ENCODE results near the gene SCN5A. TPM values are rescaled to one million over a fixed set of nuclear protein-coding genes. Genes with fewer than 3 reads are reported as not detected.

The SCN5A gene
- total and polyA plus RNA-seq, 2 donors (not counting 1 experiment from before 2014, with no cell fraction given) = 0.20 to 0.37 TPM

- Histone ChIP-seq H3K4me2 (replicated peaks; ENCODE audit: low read depth, low read length, poor library complexity, severe bottlenecking) (no peak overlapping the region), H3K27me3 (replicated peaks in 1 of 4; ENCODE audit: control extremely low read depth in 1 of 4, control insufficient read depth in 3 of 4, insufficient read depth in 4 of 4, low read length in 3 of 4) (no peaks in the 10 kb centered on the region), H4K20me1 (ENCODE audit: control insufficient read depth, insufficient read depth, low read length, poor library complexity, severe bottlenecking) (no peaks in the 10 kb centered on the region), H3K27ac (ENCODE audit: low read length in 2 of 2) (no peak overlapping the region), H3K4me3 (ENCODE audit: control extremely low read depth in 1 of 5, extremely low read depth in 1 of 5, insufficient read depth in 1 of 5, low read depth in 2 of 5, low read length in 4 of 5) (no peak overlapping the region), H3K9me3 (ENCODE audit: control extremely low read depth in 1 of 3, control insufficient read depth in 2 of 3, insufficient read depth in 1 of 3, low read length in 2 of 3) (no peaks in the 10 kb centered on the region), H3K36me3 (replicated peaks in 1 of 2; ENCODE audit: control extremely low read depth in 1 of 2, control insufficient read depth in 1 of 2, extremely low read depth in 1 of 2, insufficient read depth in 2 of 2, low read length in 1 of 2) (peaks cover 5 to 28% of the 10 kb centered on the region in 2 experiments), H3K79me2 (ENCODE audit: control insufficient read depth, insufficient read depth, low read length) (no peaks in the 10 kb centered on the region), H2AFZ (ENCODE audit: insufficient read depth, low read depth, low read length, poor library complexity, severe bottlenecking) (no peak overlapping the region), H3K4me1 (ENCODE audit: control insufficient read depth in 2 of 2, insufficient read depth in 2 of 2, low read length in 2 of 2) (no peaks in the 10 kb centered on the region), H3K9ac (ENCODE audit: low read length) (no peak overlapping the region)
- H3K9me3 Mint-ChIP-seq (ENCODE audit: insufficient read depth) = no peaks in the 10 kb centered on the region
- ATAC-seq (ENCODE audit: low read depth) (no peak), DNase-seq (no peak)
- no peak overlapping the region for H3K4me3 Mint-ChIP-seq
- intact Hi-C loops (cut with micrococcal nuclease) = no loop called here
- CTCF ChIA-PET = interaction anchor here (2.9 kb wide), 1 partner anchor 11 kb away, joined by 31 read pairs; no protein-coding TSS in a partner anchor
- TF ChIP-seq EZH2 (IDR thresholded peaks at IDR 0.05; ENCODE audit: borderline replicate concordance, insufficient read depth, low read depth, low read length, poor library complexity, severe bottlenecking) (no peak), CTCF (IDR thresholded peaks at IDR 0.05) (no peak)
- H3K4me1 Mint-ChIP-seq = no peaks in the 10 kb centered on the region
- no peaks in the 10 kb centered on the region for H3K27me3 Mint-ChIP-seq
- POLR2A ChIA-PET = no interaction called here
- H3K27ac Mint-ChIP-seq = no peak overlapping the region
These were observed 138.9 kb downstream of the SCN5A start for GRCh38 chr3:38510631-38511030.

- Histone ChIP-seq H3K4me1 (ENCODE audit: control insufficient read depth in 2 of 2, insufficient read depth in 2 of 2, low read length in 2 of 2) (no peaks in the 10 kb centered on the region), H2AFZ (ENCODE audit: insufficient read depth, low read depth, low read length, poor library complexity, severe bottlenecking) (no peak overlapping the region), H3K27me3 (replicated peaks in 1 of 4; ENCODE audit: control extremely low read depth in 1 of 4, control insufficient read depth in 3 of 4, insufficient read depth in 4 of 4, low read length in 3 of 4) (no peaks in the 10 kb centered on the region), H3K9me3 (ENCODE audit: control extremely low read depth in 1 of 3, control insufficient read depth in 2 of 3, insufficient read depth in 1 of 3, low read length in 2 of 3) (no peaks in the 10 kb centered on the region), H3K36me3 (replicated peaks in 1 of 2; ENCODE audit: control extremely low read depth in 1 of 2, control insufficient read depth in 1 of 2, extremely low read depth in 1 of 2, insufficient read depth in 2 of 2, low read length in 1 of 2) (peaks cover 5 to 28% of the 10 kb centered on the region in 2 experiments), H3K9ac (ENCODE audit: low read length) (no peak overlapping the region), H3K79me2 (ENCODE audit: control insufficient read depth, insufficient read depth, low read length) (no peaks in the 10 kb centered on the region), H4K20me1 (ENCODE audit: control insufficient read depth, insufficient read depth, low read length, poor library complexity, severe bottlenecking) (no peaks in the 10 kb centered on the region), H3K4me2 (replicated peaks; ENCODE audit: low read depth, low read length, poor library complexity, severe bottlenecking) (no peak overlapping the region), H3K27ac (ENCODE audit: low read length in 2 of 2) (no peak overlapping the region), H3K4me3 (ENCODE audit: control extremely low read depth in 1 of 5, extremely low read depth in 1 of 5, insufficient read depth in 1 of 5, low read depth in 2 of 5, low read length in 4 of 5) (no peak overlapping the region)
- Mint-ChIP-seq H3K4me1 (no peaks in the 10 kb centered on the region), H3K27me3 (no peaks in the 10 kb centered on the region), H3K27ac (no peak overlapping the region), H3K4me3 (no peak overlapping the region), H3K9me3 (ENCODE audit: insufficient read depth) (no peaks in the 10 kb centered on the region)
- no CpG with 5 or more reads among the region's 2 CpGs for WGBS (ENCODE audit: insufficient coverage)
- ChIA-PET CTCF (interaction anchor here (2.9 kb wide), 1 partner anchor 12 kb away, joined by 31 read pairs; no protein-coding TSS in a partner anchor), POLR2A (no interaction called here)
- intact Hi-C loops (cut with micrococcal nuclease) = no loop called here
- no peak for TF ChIP-seq EZH2 (IDR thresholded peaks at IDR 0.05; ENCODE audit: borderline replicate concordance, insufficient read depth, low read depth, low read length, poor library complexity, severe bottlenecking)
- no peak for TF ChIP-seq CTCF (IDR thresholded peaks at IDR 0.05)
- no peak for ATAC-seq (ENCODE audit: low read depth)
- no peak for DNase-seq
These were observed 139.8 kb downstream of the SCN5A start for GRCh38 chr3:38509732-38510131.
